Gastrocnemius medialis (tissue), 4 donors: ENCODE results near the gene RAI1. TPM values are rescaled to one million over a fixed set of nuclear protein-coding genes. Genes with fewer than 3 reads are reported as not detected.

ENCODE experiments used
- ATAC-seq, 2 donors: fragments of 150-250 bp; one replicate each; pipeline ENCODE4 v1.9.1; 2016
- DNase-seq, 2 donors: peaks; one replicate each; pipeline ENCODE4 v3.0.0-alpha.2; 2019
- H3K27ac ChIP-seq, 4 donors: fragments of 200-600 bp; sonication (generic); 1 replicate in 1 of 4; 2 replicates in 3 of 4; pipeline ENCODE4 v1.5.1; 2016 to 2018; ENCODE audit warnings: mild to moderate bottlenecking in 2 of 4, moderate library complexity in 1 of 4
- H3K27me3 ChIP-seq, 3 donors: fragments of 200-600 bp; sonication (generic) in 2 of 3; 1 replicate in 1 of 3; 2 replicates in 2 of 3; pipeline versions ENCODE4 v1.5.1 to v1.6.0; 2016 to 2019; ENCODE audit warnings: mild to moderate bottlenecking in 1 of 3, moderate library complexity in 1 of 3
- H3K36me3 ChIP-seq, 2 donors: fragments of 200-600 bp; sonication (generic) in 1 of 2; one replicate each; pipeline ENCODE4 v1.5.1; 2017 to 2018
- H3K4me1 ChIP-seq, 2 donors: fragments of 200-600 bp; sonication (generic) in 1 of 2; one replicate each; pipeline ENCODE4 v1.5.1; 2016 to 2017; ENCODE audit warnings: mild to moderate bottlenecking in 2 of 2
- H3K4me3 ChIP-seq, 4 donors: fragments of 200-600 bp; sonication (generic) in 3 of 4; 1 replicate in 1 of 4; 2 replicates in 3 of 4; pipeline ENCODE4 v1.5.1; 2016 to 2019; ENCODE audit warnings: mild to moderate bottlenecking in 2 of 4
- H3K9me3 ChIP-seq, 3 donors: fragments of 200-600 bp; sonication (generic) in 2 of 3; 1 replicate in 1 of 3; 2 replicates in 2 of 3; pipeline ENCODE4 v1.5.1; 2016 to 2019
- POLR2A ChIP-seq, 2 donors: fragments of 450-650 bp; IDR thresholded peaks; one replicate each; pipeline ENCODE4 v1.6.1; 2017; ENCODE audit warnings: antibody characterized with exemption in 2 of 2, mild to moderate bottlenecking in 2 of 2, moderate library complexity in 2 of 2
- in situ Hi-C, 4 donors: fragments of 200-750 bp; cut with MboI; loops; one replicate each; pipeline versions ENCODE4 v1.15.0 to v1.8.0; 2017; ENCODE audit warnings: low sequenced_read_pairs in 4 of 4
- intact Hi-C: fragments of 100-400 bp; cut with DNase I; formaldehyde crosslinking; loops from one replicate; pipeline ENCODE4 v1.15.1; 2023; ENCODE audit warnings: low total_unique reads
- total RNA-seq, 4 donors: library from RNA; depleted of rRNA; stranded (reverse); fragments of >200 nt; gene quantifications; one replicate each; pipeline versions ENCODE4 v1.1.0 to v1.2.3, GENCODE V29; 2016
- TF ChIP-seq, protein P1 (sequence below), 5 experiments: fragments of 450-650 bp in 3 of 5; fragments of 200-600 bp in 2 of 5; sonication (generic) in 2 of 5; IDR thresholded peaks in 4 of 5; conservative IDR thresholded peaks in 1 of 5; 1 replicate in 4 of 5; 2 replicates in 1 of 5; pipeline ENCODE4 v1.5.1; 2016 to 2019; ENCODE audit warnings: antibody characterized with exemption in 5 of 5, mild to moderate bottlenecking in 3 of 5, moderate library complexity in 3 of 5

The RAI1 gene
- total RNA-seq, 4 donors from 2014 or later: 2.1 to 6.7 (median 4.3) TPM

DNA sequence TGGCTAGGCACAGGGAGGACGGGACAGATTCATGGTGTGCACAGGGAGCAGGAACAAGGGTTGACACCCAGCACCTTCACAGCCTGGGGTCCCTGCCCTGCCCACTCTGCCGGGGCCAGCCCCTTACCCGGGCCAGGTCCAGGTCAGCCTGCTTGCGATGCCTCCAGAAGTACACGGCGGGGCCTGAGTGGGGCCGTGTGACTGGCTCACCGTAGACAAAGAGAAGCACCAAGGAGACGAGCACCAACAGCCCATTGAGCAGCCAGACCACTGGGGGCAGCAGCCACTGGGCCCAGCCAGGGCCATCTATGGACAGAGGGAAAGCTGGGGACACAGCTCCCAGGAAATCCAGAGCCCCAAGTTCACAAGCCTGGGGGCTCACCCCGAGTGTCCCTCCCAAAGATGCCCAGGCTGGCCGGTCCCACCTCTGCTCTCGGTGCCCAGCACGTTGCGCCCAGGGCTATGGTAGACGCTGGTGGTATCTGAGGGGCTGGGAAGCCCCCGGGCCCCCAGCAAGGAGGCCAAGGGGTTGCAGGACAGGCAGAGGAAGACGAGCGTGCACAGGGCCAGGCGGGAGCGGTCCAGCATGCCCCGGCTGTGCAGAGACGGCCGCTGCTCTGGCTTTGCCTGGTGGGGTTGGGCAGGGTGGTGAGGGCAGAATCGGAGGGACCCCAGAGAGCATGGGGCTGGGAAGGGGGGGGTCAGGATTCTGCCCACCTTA lies 135.7 kb downstream of the RAI1 start:
- TF ChIP-seq POLR2A (IDR thresholded peaks at IDR 0.05): no peak
- peak overlapping the region; percentile 45 to 96 (median 90) for H3K27ac ChIP-seq
- no peaks in the 10 kb centered on the region for H3K27me3 ChIP-seq
- no peaks in the 10 kb centered on the region for H3K9me3 ChIP-seq
- intact Hi-C loops (no loop called here), in situ Hi-C loops (no loop called here)
- H3K4me3 ChIP-seq: no peak overlapping the region
- no peak for DNase-seq
- H3K4me1 ChIP-seq: peaks cover 62 to 68% of the 10 kb centered on the region in 2 donors
- ATAC-seq: no peak
- peaks cover 0 to 46% of the 10 kb centered on the region in 2 donors for H3K36me3 ChIP-seq

DNA sequence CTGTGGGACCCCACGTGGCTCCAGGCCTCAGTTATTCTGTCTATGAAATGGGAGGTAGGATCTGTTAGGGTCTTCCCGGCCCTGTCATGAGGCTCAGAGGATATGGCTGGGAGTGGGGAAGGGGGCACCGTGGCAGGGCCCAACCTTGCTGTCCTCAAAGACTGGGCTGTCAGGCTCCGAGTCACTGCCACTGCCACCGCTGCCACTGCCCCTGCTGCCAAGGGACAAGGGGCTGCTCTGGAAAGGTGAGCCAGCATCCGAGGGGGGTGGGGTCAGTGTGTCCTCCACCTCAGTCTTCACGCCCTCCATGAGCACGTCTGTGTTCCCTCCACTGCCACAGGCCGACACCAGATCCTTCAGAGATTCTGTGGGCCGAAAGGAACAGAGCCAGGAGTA lies 136.3 kb downstream of the RAI1 start:
- Histone ChIP-seq H3K4me3 (no peak overlapping the region), H3K27ac (peak overlapping the region; percentile 45 to 96 (median 90)), H3K4me1 (peaks cover 66 to 72% of the 10 kb centered on the region in 2 donors), H3K36me3 (peaks cover 0 to 44% of the 10 kb centered on the region in 2 donors), H3K9me3 (no peaks in the 10 kb centered on the region), H3K27me3 (no peaks in the 10 kb centered on the region)
- in situ Hi-C loops: no loop called here
- DNase-seq (no peak), ATAC-seq (no peak)
- intact Hi-C loops: no loop called here
- TF ChIP-seq POLR2A (IDR thresholded peaks at IDR 0.05): no peak
- TF ChIP-seq, protein P1, sequence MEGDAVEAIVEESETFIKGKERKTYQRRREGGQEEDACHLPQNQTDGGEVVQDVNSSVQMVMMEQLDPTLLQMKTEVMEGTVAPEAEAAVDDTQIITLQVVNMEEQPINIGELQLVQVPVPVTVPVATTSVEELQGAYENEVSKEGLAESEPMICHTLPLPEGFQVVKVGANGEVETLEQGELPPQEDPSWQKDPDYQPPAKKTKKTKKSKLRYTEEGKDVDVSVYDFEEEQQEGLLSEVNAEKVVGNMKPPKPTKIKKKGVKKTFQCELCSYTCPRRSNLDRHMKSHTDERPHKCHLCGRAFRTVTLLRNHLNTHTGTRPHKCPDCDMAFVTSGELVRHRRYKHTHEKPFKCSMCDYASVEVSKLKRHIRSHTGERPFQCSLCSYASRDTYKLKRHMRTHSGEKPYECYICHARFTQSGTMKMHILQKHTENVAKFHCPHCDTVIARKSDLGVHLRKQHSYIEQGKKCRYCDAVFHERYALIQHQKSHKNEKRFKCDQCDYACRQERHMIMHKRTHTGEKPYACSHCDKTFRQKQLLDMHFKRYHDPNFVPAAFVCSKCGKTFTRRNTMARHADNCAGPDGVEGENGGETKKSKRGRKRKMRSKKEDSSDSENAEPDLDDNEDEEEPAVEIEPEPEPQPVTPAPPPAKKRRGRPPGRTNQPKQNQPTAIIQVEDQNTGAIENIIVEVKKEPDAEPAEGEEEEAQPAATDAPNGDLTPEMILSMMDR (IDR thresholded peaks at IDR 0.05 in 4 of 5, conservative IDR thresholded peaks at IDR 0.05 in 1 of 5): no peak

DNA sequence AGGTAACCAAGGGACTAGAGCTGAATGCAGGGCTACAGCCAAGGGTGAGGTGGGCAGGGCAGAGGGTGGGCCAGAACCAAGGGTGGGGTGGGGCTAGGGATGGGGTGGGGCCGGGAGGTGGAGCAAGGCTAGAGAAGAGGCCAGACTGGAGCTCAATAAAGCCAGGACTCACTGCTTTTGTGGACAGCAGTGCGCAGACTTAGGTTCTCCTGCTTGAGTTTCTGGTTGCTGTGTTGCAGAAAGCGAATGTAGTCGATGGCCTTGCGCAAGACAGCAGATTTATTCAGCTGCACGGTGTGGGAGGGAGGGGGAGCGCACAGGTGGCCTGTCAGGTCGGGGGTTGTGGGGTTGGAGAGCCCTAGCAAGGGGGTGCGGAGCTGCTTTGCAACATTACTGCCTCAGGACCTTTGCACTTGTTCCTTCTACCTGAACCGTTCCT lies 136.8 kb downstream of the RAI1 start:
- H3K27ac ChIP-seq: peak overlapping the region; percentile 45 to 96 (median 90)
- peaks cover 0 to 38% of the 10 kb centered on the region in 2 donors for H3K36me3 ChIP-seq
- DNase-seq (peak in 1 of 2 donors; percentile 57), ATAC-seq (peak in 1 of 2 donors; percentile 12)
- intact Hi-C loops (no loop called here), in situ Hi-C loops (no loop called here)
- TF ChIP-seq, protein P1 (IDR thresholded peaks at IDR 0.05 in 4 of 5, conservative IDR thresholded peaks at IDR 0.05 in 1 of 5): no peak
- no peak for TF ChIP-seq POLR2A (IDR thresholded peaks at IDR 0.05)
- H3K4me1 ChIP-seq: peaks cover 72 to 77% of the 10 kb centered on the region in 2 donors
- H3K27me3 ChIP-seq: no peaks in the 10 kb centered on the region
- H3K9me3 ChIP-seq: no peaks in the 10 kb centered on the region
- no peak overlapping the region for H3K4me3 ChIP-seq

DNA sequence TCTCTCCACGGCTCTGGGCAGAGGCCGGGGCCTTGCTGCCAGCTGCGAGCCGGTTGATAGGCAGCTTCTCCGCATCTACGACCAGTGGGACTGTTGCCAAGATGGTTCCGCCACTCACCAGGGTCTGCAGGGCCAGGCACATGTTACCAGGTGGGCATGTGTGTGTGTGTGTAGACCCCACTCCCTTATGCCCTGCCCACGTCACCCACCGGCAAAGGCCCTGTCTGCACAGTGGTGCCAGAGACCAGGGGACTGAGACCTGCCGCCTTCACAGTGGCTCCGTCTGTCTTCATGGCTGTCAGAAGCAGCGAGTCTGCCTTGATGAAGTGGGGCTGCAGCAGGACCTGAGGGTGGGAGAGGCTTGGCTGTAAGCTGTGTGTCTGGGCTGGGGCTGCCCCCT lies 137.9 kb downstream of the RAI1 start:
- Histone ChIP-seq H3K4me3 (no peak overlapping the region), H3K27me3 (no peaks in the 10 kb centered on the region), H3K27ac (peak overlapping the region; percentile 88 to 96 (median 94)), H3K9me3 (no peaks in the 10 kb centered on the region), H3K36me3 (peaks cover 0 to 28% of the 10 kb centered on the region in 2 donors), H3K4me1 (peaks cover 74 to 83% of the 10 kb centered on the region in 2 donors)
- DNase-seq: no peak
- intact Hi-C loops (no loop called here), in situ Hi-C loops (no loop called here)
- TF ChIP-seq, protein P1 (IDR thresholded peaks at IDR 0.05 in 4 of 5, conservative IDR thresholded peaks at IDR 0.05 in 1 of 5): no peak
- no peak for TF ChIP-seq POLR2A (IDR thresholded peaks at IDR 0.05)
- no peak for ATAC-seq

DNA sequence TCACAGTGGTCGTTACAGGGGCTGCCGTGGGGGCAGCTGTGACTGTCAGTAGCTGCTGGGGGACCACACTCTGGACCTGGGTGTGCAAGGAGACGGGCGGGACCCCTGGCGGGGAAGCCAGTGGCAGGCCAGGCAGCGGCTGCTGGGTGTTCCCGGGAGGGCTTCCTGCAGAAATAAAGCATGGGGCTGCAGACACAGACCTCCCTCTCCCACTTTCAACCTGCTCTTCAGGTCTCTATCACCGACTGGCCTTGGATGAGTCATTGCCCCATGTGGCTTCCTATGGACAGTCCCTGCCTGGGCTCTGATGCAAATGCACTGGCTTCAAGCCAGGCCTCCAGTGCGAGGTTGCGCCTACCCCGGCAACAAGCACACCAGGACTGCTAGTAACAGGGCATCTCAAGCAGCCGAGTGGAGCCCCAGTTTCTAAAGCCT lies 138.3 kb downstream of the RAI1 start:
- H3K4me1 ChIP-seq: peaks cover 74 to 83% of the 10 kb centered on the region in 2 donors
- in situ Hi-C loops: no loop called here

More for the DNA sequence above, 138.3 kb downstream of the RAI1 start:
- Histone ChIP-seq H3K9me3 (no peaks in the 10 kb centered on the region), H3K27me3 (no peaks in the 10 kb centered on the region), H3K27ac (peak overlapping the region; percentile 88 to 96 (median 94)), H3K4me3 (no peak overlapping the region), H3K36me3 (peaks cover 0 to 24% of the 10 kb centered on the region in 2 donors)
- ATAC-seq: peak in 1 of 2 donors; percentile 16
- peak; percentile 73 to 88 for DNase-seq
- TF ChIP-seq POLR2A (IDR thresholded peaks at IDR 0.05): no peak
- TF ChIP-seq, protein P1 (IDR thresholded peaks at IDR 0.05 in 4 of 5, conservative IDR thresholded peaks at IDR 0.05 in 1 of 5): no peak
- intact Hi-C loops: no loop called here
